Panc1 (cell line): ENCODE measurements around the gene ALKBH7.

ENCODE experiments used
- CTCF ChIP-seq: fragments of 450-650 bp; IDR thresholded peaks from 2 replicates; pipeline ENCODE4 v1.5.1; 2017; ENCODE audit warnings: mild to moderate bottlenecking
- TCF7L2 ChIP-seq: IDR thresholded peaks from 2 replicates; pipeline ENCODE4 v1.6.1; 2011; ENCODE audit warnings: mild to moderate bottlenecking, low read depth, low read length, inconsistent platforms

- TF ChIP-seq CTCF (peak; percentile 74; the same call in 1 of the 2 replicates), TCF7L2 (no peak)
Measured at GRCh38 chr19:6417713-6418561, 45.3 kb downstream of the ALKBH7 start.
